Coronary artery (tissue), 2 donors: ENCODE data around the gene MARK3.

Source experiments
- DNase-seq: peaks from one replicate; pipeline ENCODE4 v3.0.0-alpha.2; 2017; ENCODE audit warnings: low spot score
- H3K27ac ChIP-seq, 2 donors: fragments of 200-600 bp; sonication (generic); one replicate each; pipeline ENCODE4 v1.5.1; 2016 to 2019
- H3K4me3 ChIP-seq: fragments of 200-600 bp; sonication (generic); 2 replicates; pipeline ENCODE4 v1.5.1; 2016; ENCODE audit warnings: mild to moderate bottlenecking, moderate library complexity
- TF ChIP-seq, protein P1 (sequence below): fragments of 200-600 bp; sonication (generic); IDR thresholded peaks from one replicate; pipeline ENCODE4 v1.5.1; 2019; ENCODE audit warnings: antibody characterized with exemption

Gene MARK3

DNA sequence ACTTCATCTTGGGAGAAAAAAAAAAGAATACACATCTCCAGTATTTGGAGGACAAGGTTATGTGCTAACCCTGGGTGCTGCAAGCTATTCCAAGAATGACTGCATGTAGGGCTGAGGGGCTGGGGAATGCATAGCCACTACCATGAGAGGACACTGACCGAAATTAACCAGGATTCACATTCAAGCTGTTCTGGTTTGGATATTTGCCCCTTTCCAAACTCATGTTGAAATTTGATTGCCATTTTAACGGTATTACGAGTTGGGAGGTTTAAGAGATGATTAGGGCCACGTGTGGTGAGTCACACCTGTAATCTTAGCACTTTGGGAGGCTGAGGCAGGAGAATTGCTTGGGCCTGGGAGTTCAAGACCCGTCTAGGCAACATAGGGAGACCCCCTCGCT lies 18.5 kb upstream of the MARK3 start:
- TF ChIP-seq, protein P1, sequence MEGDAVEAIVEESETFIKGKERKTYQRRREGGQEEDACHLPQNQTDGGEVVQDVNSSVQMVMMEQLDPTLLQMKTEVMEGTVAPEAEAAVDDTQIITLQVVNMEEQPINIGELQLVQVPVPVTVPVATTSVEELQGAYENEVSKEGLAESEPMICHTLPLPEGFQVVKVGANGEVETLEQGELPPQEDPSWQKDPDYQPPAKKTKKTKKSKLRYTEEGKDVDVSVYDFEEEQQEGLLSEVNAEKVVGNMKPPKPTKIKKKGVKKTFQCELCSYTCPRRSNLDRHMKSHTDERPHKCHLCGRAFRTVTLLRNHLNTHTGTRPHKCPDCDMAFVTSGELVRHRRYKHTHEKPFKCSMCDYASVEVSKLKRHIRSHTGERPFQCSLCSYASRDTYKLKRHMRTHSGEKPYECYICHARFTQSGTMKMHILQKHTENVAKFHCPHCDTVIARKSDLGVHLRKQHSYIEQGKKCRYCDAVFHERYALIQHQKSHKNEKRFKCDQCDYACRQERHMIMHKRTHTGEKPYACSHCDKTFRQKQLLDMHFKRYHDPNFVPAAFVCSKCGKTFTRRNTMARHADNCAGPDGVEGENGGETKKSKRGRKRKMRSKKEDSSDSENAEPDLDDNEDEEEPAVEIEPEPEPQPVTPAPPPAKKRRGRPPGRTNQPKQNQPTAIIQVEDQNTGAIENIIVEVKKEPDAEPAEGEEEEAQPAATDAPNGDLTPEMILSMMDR, result no peak
- Histone ChIP-seq H3K27ac (no peak overlapping the region), H3K4me3 (no peak overlapping the region)
- no peak for DNase-seq

DNA sequence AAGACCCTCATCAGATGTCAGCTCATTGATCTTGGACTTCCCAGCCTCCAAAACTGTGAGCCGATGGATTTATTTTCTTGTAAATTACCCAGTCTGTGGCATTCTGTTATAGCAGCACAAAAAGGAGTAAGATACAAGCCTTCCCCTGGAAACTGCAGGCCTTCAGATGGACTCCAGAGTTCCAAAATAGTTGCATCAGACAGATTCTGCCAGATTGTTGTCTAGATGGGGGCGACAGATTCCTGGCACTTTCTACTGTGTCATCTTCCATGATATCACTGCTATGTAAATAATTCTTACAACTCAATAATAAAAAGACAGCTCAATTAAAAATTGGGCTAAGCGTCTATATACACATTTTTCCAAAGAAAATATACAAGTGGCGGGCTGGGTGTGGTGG lies 17.2 kb upstream of the MARK3 start:
- DNase-seq, result no peak
- H3K27ac ChIP-seq, result no peak overlapping the region
- TF ChIP-seq, protein P1, result no peak
- no peak overlapping the region for H3K4me3 ChIP-seq

DNA sequence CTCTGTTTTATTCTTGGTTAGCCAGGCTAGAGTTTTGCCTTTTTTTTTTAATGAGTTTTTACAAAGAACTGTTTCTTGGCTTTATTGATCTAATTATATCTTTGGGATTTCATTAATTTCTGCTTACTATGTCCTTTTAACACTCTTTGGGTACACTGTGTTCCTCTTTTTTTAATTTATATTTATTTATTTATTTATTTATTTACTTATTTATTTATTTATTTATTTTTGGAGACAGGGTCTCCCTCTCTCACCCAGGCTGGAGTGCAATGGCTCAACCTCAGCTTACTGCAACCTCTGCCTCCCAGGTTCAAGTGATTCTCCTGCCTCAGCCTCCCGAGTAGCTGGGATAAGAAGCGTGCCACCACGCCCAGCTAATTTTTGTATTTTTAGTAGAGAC lies 15.1 kb upstream of the MARK3 start:
- Histone ChIP-seq H3K27ac (no peak overlapping the region), H3K4me3 (no peak overlapping the region)
- no peak for DNase-seq
- TF ChIP-seq, protein P1, result no peak

DNA sequence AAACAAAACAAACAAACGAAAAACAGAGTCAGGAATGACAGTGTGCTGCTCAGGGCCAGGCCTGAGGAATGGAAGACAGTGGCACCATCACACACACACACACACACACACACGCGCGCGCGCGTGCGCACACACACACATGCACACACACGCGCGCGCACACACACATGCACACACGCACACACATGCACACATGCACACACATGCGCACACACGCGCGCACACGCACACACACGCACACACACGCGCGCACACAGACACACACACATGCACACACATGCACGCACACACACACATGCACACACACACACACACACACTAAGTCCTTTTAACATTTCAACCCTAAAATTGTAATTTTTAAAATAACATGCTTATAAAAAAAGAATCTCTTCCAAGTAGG lies 13.2 kb upstream of the MARK3 start:
- TF ChIP-seq, protein P1, result no peak
- Histone ChIP-seq H3K27ac (no peak overlapping the region), H3K4me3 (no peak overlapping the region)
- DNase-seq, result no peak

DNA sequence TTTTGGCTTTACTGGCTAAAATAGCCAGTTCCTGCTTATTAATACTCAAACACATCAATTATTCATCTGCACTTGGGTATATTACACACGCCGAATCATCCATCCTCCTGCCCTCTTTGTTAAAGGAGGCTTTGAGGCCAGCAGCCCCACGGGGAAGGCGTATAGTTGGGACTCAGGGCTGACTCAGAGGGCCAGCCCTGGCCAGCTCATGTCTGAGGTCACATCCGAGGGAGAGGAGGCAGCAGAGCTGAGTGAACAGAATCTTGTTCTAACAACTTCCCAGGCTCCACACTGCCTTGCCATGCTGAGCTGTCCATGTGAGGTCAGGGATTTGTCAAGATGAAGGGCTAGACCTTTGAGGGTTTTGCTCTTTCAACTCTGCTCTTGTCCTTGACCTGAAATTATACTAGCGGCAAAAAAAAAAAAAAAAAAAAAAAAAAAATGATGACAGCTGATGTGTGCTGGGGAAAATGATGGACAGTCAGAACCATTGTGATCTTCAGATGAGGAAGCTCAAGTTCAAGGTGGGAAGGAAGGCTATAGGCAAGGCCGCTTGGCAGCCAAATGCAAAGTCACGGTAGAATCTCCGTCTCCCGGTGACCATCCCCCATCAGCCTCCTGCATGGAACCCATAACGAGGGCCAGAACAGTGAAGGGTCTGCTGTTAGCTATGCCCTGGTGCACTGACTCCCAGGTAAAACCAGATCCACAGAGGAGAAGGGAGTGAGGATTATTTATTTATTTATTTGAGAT lies 12.5 kb upstream of the MARK3 start:
- no peak overlapping the region for H3K27ac ChIP-seq
- TF ChIP-seq, protein P1, result no peak
- no peak for DNase-seq
- no peak overlapping the region for H3K4me3 ChIP-seq

DNA sequence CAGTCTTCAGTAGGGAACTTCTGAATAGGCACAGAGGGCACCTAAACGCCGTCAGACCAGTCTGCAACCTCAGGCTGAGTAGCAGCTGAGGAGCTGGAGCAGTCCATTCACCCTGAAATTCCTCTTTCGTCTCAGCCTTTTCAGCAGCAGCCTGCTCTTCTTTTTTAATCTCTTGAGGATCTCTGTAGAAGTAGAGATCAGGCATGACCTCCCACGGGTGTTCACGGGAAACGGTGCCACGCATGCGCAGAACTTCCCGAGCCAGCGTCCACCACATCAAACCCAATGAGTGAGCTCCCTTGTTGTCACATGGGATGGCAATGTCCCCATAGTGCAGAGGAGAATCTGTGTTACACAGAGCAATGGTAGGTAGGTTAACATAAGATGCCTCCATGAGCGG lies 11.1 kb upstream of the MARK3 start:
- TF ChIP-seq, protein P1, result no peak
- no peak for DNase-seq
- H3K4me3 ChIP-seq, result no peak overlapping the region
- no peak overlapping the region for H3K27ac ChIP-seq

DNA sequence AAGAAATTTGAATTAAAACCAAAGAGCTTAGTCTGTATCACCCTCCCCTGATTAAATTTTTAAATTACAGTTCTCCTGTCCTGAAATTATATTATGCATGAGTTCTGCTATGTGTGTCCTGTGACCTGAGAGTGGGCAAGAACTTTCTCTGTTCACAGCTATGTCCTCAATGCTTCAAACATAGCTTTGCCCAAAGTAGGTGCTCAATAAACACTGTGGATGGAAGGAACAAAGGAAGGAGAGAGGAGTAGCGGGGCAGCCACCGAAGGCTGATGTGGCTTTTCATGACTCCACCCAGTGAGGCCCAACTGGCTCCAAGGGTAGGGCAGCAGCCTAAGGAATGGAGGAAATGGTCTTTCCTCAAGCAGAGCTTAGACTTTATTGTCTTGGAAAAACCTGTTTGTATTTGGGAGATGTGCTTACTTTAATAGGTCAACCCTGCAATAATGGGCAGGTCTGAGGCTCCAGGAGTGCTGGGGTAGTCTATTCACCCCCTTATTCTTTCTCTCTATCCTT lies 7.6 kb upstream of the MARK3 start:
- DNase-seq, result no peak
- H3K4me3 ChIP-seq, result no peak overlapping the region
- H3K27ac ChIP-seq, result no peak overlapping the region
- TF ChIP-seq, protein P1, result no peak
